HEK293 (cell line): ENCODE data around the gene DGKD.

Source experiments
- CTCF ChIP-seq: fragments of 450-650 bp; formaldehyde crosslinking; IDR thresholded peaks from 2 replicates; pipeline ENCODE4 v1.5.1; 2016; ENCODE audit warnings: missing biosample characterization, missing genetic modification characterization
- PBX3 ChIP-seq: sonication (generic); formaldehyde crosslinking; IDR thresholded peaks from 2 replicates; pipeline ENCODE4 v1.8.1; 2022; ENCODE audit warnings: mild to moderate bottlenecking, moderate library complexity, missing genetic modification reagents
- PRDM6 ChIP-seq: fragments of 450-650 bp; formaldehyde crosslinking; IDR thresholded peaks from 2 replicates; pipeline ENCODE4 v1.5.1; 2017; ENCODE audit warnings: missing biosample characterization, missing genetic modification characterization
- TCF7L2 ChIP-seq: IDR thresholded peaks from 2 replicates; pipeline ENCODE4 v1.6.1; 2011; ENCODE audit warnings: low read depth, mild to moderate bottlenecking, inconsistent platforms, low read length, moderate library complexity, borderline replicate concordance
- ZNF423 ChIP-seq: fragments of 450-650 bp; formaldehyde crosslinking; IDR thresholded peaks from 2 replicates; pipeline ENCODE4 v1.5.1; 2016; ENCODE audit warnings: missing biosample characterization, missing genetic modification characterization
- ZNF529 ChIP-seq: fragments of 450-650 bp; formaldehyde crosslinking; IDR thresholded peaks from 2 replicates; pipeline ENCODE4 v1.5.1; 2017; ENCODE audit warnings: missing genetic modification characterization, missing biosample characterization; ENCODE audit not compliant: insufficient replicate concordance

GRCh38 chr2:233321166-233321565, 33.1 kb upstream of the DGKD start:
- TF ChIP-seq CTCF (no peak), ZNF423 (tag by site-specific recombination) (no peak), PBX3 (CRISPR knock-in tag) (no peak), TCF7L2 (no peak), ZNF529 (no peak), PRDM6 (tag by site-specific recombination) (no peak)
